Left hindlimb (tissue), 1 donor: ENCODE results near the gene SCTR.

Experiments
- DNase-seq: peaks from one replicate; pipeline ENCODE4 v3.0.0-alpha.2; 2018

SCTR gene

DNA sequence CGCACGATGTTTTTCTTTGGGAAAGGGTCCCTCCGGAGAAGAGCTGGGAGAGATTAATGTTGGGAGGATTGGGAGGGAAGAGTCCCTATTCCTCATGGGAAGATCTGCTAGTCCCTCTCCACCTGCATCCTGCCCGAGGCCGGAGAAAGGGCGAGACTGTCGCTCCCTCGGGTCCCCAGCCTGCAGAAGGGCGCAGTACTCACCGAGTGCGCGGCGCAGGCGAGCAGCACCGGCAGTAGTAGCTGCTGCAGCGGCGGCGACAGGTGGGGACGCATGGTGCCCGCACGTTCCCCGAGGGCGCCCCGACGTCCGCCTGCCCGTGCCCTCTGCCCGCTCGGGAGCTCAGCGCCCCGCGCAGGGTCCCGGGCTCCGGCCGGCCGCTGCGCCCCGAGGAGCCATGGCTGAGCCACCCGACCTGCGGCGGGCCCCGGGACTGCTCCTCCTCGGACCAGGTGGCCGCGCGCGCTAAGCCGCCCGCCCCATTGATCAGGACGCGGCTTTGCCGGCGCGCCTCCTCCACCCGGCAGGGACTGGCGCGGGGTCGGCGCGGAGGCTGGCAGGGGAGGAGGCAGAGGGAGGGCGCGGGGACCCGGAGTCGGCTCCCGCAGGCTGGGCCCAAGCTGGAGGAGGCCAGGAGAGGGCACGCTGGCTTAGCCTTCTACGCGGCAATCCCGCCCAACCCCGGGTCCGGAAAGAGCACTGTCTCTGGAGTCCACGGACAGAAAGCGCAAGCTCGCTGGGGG lies at the start of gene SCTR:
SCTR (minus strand) TSS at position 532 of the 743 bp plus-strand sequence; CDS start at position 275, 257 bp downstream.
- no peak for DNase-seq

- no peak for DNase-seq
Measured at GRCh38 chr2:119567292-119567691, 43.0 kb upstream of the SCTR start.

- no peak for DNase-seq
Measured at GRCh38 chr2:119565481-119565880, 41.2 kb upstream of the SCTR start.

DNA sequence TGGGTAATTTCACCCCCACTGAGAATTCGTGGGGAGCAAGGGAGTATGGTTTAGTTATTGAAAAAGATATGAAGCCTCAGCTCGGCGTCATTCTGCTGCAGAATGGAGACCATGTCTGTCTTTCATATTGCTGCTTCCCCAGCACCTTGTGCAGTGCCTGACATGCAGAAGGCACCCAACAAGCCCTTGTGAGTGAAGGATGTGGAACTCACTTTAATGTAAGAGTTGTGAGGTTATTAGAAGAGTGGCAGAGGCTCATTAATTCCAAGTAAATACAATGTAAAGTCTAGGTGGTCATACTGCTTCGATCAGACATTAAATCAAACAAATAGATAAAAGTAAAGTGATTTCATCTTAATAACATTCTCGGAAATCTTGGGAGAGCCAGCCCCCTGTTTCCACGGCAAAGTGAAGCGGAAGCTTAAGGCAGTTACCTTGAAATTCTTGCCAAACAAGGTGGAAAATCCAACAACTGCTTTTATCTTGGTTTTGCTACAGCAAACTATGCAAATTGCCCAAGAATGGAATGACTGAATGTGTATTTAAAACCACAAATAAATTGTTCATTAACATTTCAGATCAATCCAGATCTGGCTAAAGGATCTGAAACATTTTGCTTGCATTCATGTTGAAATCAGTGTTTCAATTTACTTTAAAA lies 29.5 kb upstream of the SCTR start:
- no peak for DNase-seq

DNA sequence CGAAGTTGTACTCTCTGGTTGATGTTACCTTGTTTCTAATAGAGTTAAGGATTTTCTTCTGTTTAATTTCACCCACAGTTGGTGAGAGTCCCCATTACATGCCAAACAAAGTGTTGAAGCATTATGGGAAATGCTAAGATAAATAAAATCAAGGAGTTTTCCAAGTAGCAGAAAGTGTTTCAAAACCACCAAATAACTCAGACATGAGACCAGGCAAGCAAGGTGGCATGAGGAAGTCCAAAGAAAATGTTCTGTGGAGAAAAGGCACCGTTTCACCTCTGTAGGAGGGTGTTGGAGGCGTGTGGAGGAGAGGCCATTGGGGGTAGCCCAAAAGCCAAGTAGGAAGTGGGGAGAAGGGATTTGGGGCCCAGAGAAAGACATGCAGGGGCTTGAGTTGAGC lies 28.6 kb upstream of the SCTR start:
- no peak for DNase-seq

- no peak for DNase-seq
Measured at GRCh38 chr2:119550856-119551255, 26.6 kb upstream of the SCTR start.

DNA sequence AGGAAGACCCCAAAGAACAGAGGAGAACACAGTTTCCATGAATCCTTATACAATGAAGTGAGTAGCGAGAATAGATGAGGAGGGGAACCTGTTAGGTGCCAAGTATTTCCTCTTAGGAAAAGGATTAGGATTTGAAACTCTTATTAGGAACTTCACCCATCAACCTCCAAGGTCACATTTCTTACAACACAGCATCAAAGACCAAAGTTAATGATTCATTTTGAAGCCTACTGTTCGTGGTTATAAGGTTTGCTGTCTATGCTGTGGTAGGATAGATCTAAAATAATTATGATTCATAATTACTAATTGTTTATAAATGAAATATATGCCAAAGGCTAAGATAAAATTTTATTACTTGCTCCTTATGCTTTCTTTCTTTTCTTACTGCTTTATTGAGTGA lies 26.1 kb upstream of the SCTR start:
- DNase-seq, result no peak

GRCh38 chr2:119549241-119549640 lies 25.0 kb upstream of the SCTR start:
- no peak for DNase-seq

DNA sequence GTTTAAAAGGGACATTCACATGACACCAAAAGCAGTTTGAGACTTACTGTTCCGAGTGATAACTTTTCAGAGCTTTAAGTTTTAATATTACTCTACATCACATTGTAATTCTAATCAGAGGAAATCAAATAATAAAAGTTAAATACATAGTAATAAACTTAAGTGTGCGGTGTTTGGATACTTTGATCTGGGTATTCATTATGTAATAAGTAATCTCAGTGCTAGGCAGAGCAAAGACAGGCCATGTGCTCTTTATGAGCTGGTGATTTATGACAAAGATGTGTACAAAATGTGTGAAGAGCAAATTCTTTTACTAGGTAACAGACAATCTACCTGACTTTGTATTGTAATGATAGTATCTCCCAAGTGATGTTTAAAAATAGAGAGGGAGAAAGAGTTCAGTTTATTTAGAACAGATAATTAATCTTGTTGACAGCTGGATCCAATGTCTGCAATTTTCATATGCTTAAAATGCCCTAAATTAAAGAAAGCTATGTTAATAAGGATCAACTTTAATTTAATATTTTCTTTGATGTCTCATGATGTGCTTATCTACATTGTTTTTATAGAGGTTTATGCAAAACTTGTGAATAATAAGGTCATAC lies 24.3 kb upstream of the SCTR start:
- no peak for DNase-seq

DNA sequence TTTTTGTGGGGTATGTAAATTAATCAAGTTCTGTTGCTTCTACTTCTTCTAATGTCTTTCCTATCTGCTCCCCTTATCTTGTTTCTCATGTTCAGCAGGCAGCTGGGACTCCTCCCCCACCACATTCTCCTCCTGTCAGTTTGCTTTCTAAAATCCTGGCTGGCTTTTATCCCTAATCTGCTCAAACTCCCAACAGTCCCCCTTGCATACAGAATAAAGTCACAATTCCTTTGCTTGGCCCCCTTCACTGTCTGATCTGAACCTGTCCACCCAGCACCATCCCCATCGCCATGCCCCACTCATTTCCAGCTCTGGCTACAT lies 22.1 kb upstream of the SCTR start:
- no peak for DNase-seq

DNA sequence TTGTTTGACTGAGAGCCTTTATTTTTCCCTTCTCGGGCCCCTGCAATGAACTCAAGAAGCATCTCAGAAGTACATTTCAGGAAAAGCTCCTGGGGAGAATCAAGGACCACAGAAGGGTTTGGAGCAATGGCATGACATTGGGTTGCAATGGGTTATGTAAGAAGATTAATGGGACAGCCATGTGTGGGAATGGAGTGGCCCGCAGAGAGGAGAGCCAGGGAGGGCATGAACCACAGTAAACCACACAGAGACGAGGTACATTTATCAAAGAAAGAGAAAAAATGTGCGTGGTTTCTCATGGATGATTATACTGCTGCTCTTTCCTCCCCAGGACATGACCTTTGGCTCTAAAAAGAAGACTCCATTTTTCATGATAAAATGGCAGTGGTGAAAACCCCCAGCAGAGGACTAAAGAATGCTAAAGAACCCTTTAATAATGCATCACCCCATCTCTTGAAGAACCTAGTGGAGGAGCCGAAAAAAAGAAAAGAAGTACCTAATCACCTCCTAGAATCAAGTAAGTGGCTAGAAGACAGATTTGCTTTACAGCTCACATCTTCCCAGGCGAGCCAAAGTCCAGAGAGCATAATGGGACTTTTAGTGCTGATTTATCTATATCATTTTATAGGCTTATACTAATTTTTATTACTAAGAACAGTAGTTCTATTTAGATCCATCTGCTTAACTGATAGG lies 21.6 kb upstream of the SCTR start:
- no peak for DNase-seq

DNA sequence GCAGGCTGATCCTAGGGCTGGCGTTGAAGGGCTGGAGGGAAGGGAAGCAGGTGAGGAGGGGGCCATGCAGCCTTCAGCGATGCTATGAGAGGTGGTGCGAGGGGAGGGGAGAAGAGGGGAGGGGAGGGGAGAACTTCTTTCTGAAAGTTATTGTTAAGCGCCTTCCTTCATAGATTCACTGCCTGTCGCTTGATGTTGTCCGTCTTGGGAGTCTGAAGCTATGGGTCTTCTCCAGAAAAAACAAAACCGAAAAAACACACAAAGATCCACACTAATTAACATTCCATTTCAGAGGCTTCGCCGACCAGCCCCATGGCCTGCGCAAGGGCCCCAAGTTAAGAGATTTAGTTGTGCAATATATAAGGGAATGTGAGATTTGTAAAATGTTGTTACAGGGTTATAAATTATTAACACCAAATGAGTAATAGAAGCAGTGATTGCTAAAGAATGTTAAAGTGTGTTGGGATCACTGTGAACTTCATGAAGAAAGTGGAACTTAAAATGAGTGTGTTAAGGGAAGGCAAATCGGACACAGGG lies 20.7 kb upstream of the SCTR start:
- no peak for DNase-seq

DNA sequence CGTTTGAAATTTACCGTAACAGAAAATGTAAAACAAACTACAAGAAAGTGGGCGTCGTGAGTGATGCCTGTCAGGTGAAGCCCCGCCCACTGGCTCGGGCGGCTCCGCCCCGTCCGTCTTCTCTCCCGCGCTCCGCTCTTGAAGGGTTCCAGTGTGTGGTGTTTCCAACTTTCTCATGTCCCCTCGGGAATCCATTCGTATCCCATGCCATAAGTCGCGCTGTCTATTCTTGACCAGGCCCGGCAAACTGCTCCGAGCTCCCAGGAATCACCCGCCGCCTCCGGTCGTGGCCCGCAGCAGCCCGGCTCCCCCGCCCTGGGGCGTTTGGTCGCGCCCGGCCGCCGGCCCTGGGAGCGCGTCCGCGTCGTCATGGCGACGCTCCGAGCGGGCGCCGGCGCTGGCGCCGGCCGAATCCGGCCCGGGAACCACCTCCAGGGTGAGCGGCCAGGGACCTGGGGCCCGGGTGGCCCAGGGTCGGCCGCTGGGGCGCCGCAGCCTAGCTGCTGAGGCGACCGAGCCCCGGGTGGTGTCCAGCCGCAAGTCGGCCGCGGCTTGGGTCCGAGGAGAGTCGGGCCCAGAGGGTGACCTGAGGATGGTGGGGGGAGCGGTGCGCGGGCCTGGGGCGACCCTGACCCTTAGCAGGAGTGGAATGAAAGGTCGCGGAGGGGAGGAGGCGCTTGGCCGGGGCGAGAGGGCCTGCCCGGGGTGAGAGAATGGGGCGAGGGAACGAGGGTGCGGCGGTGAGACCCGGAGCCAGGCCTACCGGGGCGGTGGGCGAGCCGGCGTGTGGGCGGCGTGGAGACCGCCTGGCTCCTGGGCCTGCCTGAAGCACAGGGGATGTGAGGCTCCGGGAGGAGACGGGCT lies 20.0 kb upstream of the SCTR start, which contains the start of gene CFAP221:
CFAP221 (plus strand) TSS at position 375 of the 864 bp plus-strand sequence. CDS start 1,683 bp downstream, outside the sequence.
- peak; percentile 80 for DNase-seq

- no peak for DNase-seq
Measured at GRCh38 chr2:119541476-119541875, 17.2 kb upstream of the SCTR start.

- no peak for DNase-seq
Measured at GRCh38 chr2:119537792-119538191, 13.5 kb upstream of the SCTR start.

- DNase-seq, result no peak
Measured at GRCh38 chr2:119536707-119537106, 12.4 kb upstream of the SCTR start.

DNA sequence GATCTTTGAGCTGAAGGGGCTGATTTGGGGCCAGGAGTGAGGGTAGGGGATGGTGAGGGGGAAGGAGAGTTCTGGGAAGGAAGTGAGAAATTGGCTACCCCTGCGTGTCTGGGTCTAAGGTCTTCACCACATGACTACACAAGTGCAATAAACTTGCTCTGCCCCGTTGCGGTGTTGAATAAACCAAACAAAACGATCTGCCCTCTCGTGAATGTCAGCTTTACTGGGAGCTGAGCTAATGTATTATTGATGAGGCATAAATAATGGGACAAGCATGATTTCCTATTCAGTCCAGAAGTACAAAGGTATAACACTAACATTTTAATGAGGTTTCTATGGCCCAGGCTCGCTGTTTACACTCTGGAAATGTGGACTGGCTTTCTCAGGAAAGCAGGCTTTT lies 11.9 kb upstream of the SCTR start:
- no peak for DNase-seq

GRCh38 chr2:119533560-119533959 lies 9.3 kb upstream of the SCTR start:
- DNase-seq, result no peak

- no peak for DNase-seq
Measured at GRCh38 chr2:119531292-119531691, 7.0 kb upstream of the SCTR start.

DNA sequence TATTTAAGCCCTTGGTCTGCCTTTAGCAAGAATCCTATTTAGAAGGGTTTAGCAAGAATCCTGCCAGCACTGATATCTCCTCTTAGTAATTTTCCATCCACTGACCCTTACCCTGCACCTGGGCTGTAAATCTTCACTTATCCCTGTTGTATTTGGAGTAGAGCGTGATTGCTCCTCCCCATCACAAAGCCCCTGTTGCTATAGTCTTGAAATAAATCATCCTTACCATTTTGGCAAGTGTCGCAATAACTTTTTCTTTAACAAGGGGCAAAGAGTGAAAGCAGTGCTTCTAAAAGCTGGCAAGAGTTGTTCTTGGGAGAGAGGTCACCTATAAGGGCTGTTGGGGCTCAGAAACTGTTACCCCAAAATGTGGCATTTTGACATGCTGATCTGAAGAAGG lies 3.7 kb upstream of the SCTR start:
- DNase-seq, result no peak

DNA sequence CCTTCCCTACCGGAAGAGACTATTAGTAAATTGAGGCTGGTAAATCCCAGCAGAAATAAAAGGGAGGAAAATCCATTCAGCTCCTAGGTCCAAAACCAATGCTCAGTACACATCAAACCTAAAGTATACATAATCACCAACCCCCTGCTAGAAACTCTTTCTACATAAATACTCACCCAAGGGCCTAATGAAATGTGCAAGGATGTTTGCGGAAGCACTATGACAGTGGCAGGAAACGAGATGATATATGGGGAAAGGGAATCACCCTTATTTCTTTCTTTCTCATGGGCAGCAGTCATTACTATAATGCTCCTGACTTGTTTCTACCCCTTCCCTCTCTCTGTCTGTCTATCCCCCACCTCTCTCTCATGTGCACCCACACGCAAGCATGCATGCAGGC lies 1.3 kb upstream of the SCTR start:
- no peak for DNase-seq

DNA sequence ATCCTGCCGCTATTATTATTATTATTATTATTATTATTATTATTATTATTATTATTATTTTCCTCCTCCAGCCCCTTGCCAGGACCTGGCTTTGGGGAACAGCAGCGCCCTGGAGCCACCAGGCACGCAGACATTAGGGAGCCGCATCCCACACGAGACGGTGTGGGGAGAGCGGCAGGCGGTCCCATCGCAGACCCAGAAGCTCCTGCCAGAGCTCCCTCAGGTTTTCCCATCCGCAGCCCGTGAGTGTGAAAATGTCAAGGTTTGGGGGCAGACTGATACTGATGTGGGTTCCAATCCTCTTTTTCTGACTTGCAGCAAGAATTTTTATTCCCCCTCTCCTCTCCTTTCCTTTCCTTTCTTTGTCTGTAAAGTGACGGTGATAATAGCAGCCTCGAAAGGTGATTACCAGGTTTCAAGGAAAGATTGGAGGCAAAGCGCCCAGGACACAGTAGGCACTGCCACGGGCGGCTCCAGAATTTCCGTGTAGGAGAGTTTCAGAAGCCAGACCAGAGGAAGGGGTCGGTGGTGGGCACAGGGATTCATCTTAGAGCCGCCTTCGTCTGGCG lies 816 bp downstream of the SCTR start:
- DNase-seq, result no peak
